Stimulated activated naive CD4-positive, alpha-beta T cell treated with Interleukin-2 at 50 U/mL for 16 hours (primary cell): ENCODE results near the gene VIP.
"Not testable (repeated sequence)": the region's sequence is repeated elsewhere in the genome, so short reads cannot be mapped to it uniquely, and the experiment has no call there.

Experiments
- DNase-seq: peaks from one replicate; lab custom pipeline; 2025; lab: John Stamatoyannopoulos, UW

VIP gene

DNA sequence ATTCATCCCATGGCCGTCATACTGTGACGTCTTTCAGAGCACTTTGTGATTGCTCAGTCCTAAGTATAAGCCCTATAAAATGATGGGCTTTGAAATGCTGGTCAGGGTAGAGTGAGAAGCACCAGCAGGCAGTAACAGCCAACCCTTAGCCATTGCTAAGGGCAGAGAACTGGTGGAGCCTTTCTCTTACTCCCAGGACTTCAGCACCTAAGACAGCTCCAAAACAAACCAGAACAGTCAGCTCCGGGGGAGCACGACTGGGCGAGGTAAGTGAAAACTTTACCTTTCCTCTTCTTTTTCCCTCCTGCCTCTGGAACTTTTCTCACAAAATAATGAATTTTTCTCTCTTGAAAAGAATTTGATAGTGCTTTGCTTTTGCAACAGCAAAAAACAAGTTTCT lies at the start of gene VIP:
VIP (plus strand) TSS at position 104 of the 400 bp plus-strand sequence. CDS start 1,381 bp downstream, outside the sequence.
- DNase-seq = no peak

DNA sequence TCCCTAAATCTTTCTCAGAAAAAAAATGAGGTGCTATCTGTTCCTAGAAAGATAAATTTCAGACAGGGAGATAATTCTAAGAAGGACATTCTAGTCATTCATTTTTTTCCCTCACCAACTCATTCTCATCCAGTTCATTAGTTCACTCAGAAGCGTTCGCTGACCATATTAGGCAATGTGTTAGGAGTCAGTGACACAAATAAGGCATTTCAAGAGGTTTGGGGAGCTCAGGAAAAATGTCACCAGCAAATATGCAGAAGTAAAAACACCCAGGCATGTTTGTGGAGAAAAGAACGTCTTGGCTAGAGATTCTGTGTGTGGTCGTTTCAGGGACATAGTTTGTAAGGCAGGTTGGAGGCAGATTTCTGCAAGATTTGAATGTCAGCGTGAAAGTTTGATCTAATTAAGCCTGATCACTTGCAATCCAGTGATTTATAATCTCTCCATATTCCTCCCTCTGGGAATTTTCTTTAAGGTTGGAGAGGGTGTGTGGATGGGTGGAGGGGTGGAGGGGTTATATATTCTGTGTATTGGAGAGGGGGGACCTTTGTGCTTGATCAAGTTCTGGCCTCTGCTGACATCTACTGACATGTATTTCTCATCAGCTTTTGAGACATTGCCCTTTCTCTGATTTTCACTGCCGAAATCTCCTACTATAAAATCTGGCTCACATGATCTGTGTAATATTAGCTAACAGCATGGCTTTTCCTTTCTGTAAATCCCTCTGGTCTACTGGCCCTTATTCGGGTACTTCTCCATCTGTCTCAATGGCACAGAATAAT lies 49.3 kb upstream of the VIP start:
- DNase-seq = no peak

DNA sequence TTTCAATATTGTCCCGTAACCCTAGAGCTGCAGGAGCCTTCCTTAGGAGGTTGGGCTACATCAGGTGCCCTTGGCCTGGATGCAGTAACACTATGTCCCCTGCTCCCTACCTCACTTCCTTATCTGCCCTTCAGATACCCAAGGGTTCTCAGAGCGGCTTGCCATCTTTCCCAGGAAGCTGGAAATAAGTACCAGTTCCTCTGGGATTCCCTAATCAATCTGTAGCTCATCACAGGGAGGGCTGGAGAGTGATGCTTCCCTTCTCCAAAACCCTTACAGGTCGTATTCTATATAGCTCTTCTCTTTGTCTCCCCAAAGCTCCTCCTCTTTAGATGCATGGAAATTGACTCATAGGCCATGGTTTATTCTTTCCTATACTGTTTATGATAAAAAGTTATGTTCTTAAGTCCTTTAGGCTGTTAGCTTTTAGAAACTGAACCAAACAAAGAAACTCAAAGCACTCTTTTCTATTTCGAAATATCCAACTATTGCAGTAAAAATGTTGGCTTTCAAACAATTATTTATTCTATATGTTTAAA lies 48.7 kb upstream of the VIP start:
- DNase-seq = no peak

DNA sequence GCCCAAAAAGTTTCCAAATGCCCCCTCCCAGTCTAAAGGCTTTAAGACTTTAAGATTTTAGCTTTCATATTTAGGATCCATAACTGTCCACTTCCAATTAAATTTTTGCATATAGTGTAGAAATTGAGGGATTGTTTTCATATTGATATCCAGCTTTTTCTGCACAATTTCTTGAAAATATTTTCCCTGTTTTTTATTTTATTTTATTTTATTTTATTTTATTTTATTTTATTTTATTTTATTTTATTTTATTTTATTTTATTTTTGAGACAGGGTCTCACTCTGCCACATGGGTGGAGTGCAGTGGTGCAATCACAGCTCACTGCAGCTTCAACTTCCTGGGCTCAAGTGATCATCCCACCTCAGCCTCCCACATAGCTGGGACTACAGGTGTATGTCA lies 46.8 kb upstream of the VIP start:
- not testable (repeated sequence) for DNase-seq

DNA sequence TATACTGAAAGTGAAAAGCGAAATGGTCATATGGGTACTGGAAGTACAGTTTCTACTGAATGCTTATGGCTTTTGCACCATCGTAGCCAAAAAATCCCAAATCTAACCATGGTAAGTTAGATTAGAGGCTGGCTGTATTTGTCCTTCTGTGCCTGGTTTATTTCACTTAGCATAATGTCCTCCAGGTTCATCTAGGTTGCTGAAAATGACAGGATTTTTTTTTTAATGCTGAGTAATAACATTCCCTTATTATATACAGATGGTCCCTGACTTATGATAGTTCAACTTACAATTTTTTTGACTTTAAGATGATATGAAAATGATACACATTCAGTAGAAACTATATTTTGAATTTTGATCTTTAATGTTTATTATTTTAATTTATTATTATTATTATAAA lies 45.3 kb upstream of the VIP start:
- no peak for DNase-seq

DNA sequence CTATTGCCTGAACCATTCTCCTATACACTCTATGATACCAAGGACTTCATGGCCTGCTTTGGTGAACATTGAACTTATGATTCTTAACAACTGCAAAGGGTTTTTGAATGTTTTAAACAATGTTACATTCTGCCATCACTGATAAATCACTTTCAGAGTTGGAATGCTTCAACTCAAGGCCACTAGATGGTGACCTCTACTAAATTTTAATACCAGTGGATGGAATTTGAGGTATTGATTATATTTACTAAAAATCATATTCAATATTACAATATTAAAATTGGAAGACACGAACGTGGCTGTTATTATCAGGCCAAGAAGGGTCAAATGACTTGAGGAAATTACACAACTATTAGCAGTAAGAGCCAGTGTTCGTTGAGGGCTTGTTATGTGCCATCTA lies 34.3 kb upstream of the VIP start:
- DNase-seq = no peak

DNA sequence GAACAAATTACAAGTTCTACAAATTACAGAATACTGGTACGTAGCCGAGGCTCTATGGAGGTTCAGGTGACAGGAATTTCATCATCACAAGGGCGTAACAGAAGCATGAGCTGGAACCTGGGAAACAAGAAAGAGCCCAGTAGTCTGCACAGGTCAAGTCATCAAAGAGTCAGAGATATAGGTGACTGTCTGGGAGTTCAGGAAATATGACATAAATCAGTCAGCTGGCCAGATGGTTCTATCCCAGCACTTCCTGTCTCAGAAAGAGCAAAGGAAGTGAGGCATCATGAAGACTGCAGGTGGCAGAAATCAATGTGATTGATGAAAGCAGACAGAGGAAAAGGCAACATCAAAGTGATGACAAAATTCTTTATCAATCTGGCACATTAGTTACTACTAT lies 29.6 kb upstream of the VIP start:
- DNase-seq = no peak

DNA sequence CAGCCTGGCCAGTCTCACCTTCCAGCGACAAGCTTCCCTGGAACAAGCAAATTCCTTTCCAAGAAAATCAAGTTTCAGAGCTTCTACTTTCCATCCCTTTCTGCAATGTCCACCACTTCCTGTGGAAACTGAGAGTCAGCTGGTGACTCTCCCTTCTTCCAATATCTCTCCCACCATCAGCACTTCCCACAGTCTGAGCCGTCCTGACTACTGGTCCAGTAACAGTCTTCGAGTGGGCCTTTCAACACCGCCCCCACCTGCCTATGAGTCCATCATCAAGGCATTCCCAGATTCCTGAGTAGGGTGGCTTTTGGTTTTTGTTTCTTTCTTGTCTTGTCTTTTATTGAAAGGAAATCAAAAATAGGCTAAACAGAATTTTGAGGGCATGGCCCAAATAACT lies 28.6 kb upstream of the VIP start:
- no peak for DNase-seq

DNA sequence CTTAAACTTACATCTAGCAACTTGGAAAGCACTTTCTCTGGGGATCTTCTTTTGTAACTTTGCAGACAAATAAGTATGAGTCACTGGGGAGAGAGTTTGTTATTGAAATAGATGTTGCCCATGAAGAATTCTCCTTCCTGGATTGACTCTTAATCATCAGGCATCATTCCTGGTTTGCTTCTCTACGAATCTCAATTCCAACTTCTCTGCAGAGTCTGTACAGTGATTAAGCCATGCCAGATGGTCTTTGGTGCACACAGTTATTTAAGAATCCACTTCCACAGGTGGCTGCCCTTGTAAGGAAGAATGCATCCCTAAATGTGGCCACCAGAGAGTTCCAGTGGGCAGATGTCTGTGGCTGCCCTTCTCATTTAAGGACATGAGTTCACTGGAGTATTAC lies 27.2 kb upstream of the VIP start:
- no peak for DNase-seq

DNA sequence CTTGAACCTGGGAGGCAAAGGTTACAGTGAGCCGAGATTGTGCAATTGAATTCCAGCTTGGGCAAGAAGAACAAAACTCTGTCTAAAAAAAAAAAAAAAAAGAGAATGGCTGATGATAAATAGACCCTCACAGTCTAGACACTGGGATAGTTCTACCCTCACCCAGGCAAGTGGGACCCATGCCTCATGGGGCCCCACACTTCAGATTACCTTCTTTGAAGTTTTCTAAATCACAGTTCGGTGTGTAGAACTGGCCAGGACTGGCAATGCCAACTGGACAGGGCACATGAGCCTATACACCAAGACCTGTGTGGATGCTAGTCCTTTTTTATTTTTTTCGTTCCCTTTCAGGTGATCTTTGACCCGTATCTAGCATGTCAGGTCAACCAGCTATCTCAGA lies 24.3 kb upstream of the VIP start:
- DNase-seq = no peak

DNA sequence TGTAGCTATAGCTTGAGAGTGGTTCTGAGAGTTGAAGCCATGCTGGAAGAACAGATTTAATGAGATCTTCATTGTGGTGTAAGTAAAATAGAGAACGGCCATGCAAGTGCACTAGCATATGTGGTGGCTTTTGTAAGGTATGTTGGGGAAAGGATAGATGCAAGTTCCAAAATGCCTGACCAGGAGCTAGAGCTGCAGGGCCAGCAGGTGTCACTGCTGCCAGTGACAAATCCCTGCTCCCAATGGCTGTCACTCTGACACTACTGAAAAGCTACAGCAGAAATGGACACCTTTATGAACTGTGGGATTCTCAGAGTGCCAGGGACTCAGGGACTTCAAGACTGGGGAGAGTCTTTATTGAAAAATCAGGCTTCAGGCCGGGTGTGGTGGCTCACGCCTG lies 23.1 kb upstream of the VIP start:
- DNase-seq = no peak

DNA sequence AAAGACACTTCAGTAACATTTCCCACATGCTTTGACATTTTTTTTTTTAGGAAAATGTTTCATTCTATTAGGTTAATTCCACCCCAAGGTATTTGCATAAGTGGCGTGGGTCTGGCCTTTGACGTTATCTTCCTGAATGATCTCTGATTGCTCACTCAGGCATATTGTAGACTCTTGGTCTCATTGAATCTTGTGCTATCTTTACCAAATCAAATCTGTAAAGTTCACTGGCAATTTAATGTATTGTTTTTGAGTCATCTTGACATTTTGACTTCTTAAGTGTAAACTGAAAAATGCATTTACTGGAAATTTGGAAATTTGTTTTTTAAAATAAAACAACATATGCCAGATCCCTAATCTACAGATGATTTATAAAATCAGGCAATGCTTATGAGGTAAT lies 16.0 kb upstream of the VIP start:
- DNase-seq = no peak

DNA sequence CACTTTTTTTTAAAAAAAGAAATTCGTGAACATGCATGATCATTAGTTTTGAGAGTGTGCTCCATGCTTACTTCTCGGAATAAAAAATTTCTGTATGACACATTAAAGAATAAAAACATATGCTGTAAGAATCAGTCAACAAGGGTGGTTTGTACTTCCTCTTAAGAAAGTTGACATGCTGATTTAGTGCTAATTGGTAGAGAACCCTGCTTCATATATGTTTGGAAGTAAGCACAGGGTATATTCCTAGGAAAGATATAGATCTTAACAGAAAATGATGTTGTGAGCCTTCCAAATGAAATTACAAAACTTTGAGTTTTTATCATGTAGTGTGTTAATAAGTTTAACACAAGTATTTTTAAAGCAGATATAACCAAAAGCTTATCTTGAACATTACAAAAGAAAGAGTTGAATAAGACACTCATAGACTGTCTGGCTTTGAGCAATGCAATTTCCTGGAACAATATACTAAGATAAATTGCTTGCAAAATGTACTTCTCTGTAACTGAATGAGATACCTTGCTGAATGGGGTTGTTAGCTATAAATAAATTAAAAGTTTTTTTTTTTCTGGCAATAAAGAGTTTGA lies 13.8 kb upstream of the VIP start:
- no peak for DNase-seq

DNA sequence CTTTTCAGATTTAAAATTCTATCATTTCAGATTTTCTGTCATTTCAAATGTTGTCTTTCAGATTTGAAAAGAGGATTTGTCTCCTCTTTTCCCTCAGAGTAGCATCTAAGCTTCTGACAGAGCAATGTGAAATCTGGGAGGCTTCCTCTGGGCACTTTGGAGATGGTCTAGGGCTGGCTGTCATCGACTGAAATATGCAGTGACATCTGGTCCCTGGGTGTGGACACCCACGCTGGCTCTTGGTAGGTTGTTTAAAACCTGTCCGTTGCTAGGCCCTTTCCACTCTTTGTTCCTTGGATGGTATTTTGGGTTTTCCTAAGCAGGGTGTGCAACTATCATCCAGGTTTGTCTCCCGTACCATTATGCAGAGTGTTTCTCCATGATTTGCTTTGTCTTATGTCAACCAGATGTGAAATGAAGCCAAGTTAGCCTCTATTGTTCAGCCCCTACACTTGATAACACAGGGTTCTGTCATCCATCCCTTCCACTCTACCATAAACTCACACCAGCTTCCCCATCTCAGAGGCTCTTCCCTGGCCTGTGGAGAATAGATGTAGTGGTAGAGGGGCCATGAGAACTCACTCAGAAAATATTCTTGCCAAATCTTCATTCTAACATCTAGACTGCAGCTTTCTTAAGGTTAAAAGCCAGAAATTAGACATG lies 5.0 kb upstream of the VIP start:
- no peak for DNase-seq

DNA sequence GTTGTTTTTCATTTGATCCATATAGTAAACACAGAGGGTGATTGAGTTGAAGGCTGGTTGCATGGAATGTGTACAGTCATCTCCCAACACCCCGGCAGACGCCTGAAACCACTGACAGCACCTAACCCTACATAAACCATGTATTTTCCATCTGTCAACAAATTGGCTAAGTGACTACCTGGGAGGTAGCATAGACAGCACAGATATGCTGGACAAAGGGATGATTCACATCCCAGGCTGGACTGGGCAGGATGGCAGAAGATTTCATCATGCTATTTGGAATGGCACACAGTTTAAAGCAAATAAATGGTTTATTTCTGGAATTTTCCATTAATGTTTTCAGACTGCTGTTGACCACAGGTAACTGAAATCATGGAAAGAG lies 4.4 kb upstream of the VIP start:
- DNase-seq = no peak

DNA sequence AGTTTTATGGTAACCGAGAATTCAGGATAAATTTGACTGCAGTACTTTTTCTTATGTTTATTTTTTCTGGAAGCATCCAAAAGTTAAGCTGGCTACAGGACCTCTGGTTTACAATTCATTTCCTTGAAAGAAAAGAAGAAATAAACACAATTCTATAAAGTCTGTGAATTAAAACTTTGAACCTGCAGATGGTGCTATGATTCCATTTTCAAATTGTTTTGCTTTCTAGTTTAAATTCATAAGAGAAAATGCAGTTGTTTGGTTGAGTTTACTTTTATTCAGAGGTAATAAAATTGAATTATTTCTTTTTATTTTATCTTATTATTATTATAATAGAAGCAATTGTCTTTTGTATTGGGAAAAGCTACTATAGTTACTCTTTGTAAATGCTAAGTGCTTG lies 1.8 kb upstream of the VIP start:
- no peak for DNase-seq

DNA sequence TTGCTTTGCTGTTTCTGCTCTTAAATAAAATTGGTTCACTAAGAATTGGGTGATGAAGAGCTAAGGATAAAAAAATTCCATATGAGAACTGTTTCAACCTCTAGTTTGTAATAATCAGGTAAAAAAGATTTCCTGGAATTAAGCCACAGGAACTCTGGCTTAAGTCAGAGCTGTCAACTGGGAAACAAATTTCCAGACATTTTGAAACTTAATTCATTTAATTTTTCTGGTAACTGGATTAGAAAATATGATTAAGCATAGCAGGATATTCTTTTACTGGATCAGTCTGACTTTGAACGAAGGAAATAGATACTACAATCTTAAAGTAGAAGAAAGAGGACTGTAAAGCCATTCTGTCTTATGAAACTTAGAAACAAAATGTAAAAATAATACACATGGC lies 1.3 kb upstream of the VIP start:
- no peak for DNase-seq

DNA sequence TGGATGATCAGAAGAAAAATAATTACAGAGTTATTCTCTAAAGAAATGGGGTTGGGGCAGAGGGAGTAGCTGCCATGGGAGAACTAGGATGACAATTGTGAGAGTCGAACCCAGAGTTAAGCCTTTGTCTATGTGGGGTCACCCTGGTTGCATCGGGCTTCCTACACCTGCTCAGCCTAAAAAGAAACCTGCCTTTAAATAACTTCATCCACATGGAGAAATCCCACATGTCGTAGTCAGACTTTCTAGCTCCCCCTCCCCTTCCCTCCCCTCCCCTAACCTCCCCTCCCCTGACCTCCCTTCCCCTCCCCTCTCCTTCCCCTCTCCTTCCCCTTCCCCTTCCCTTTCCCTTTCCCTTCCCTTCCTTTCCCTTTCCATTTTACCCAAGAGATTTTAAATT lies 14.7 kb downstream of the VIP start:
- no peak for DNase-seq

DNA sequence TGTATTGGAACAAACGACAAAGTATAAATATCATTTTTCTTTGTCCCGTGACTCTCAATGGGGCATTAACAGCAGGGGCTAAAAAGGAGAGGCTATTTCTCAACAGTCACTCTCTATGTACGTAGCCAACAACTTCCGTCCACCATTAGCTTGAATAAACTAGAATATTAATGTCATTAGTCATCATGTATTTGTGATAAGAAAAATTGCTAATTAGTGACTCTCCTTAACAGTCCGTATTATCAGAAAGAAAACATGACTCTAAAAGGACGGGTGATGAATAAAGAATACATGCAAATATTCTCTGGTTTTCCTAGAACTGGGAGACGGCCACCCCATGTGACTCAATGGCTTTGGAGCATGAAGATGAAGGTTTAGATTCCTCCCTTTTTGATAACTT lies 18.6 kb downstream of the VIP start:
- DNase-seq = no peak

DNA sequence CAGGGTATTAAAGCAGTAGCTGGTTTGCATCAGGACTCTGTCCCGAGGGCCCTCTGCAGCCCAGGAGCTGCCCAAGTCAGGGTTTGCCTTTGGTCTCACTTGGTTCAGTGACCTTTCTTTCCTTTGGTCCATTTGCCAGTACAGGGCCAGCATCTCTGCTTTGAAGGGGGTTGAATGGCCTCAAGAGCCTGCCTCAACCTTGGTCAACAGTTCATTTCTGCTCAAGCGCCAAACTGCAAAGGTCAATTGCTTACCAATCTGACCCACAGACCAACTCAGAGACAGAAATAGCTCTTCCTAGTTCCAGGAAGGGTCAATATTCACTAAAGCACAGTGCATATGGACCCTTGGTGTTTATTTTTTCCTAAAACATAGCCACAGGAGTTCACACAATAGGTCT lies 19.4 kb downstream of the VIP start:
- DNase-seq = no peak

DNA sequence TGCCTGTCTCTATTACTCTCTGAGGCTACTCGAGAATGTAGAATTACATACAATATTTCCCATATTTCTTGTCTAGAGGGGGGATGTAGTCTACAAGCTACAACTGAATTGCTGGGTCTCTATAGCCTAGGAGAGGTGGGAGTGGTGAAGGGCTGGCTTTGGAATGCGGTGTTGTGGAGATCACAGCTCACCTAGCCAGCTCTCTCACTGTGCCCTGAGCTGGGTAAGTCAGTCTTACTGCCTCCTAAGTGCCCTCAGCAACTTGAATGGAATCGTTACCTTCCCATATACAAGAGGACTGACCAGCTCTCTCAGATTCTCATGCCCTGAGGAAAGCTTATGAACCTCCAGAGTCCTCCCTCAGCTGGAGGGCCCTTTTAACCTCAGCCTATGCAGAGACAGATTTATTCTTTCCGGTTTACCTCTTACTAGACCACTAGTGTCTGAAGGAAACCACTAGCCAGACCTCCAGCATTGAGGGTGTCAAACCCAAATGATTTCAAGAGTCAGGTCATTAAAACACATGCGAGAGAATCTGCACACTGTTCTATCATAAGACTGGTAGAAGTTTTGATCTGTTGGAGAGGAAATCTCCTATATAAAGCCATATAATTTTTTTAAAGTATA lies 20.6 kb downstream of the VIP start:
- no peak for DNase-seq

DNA sequence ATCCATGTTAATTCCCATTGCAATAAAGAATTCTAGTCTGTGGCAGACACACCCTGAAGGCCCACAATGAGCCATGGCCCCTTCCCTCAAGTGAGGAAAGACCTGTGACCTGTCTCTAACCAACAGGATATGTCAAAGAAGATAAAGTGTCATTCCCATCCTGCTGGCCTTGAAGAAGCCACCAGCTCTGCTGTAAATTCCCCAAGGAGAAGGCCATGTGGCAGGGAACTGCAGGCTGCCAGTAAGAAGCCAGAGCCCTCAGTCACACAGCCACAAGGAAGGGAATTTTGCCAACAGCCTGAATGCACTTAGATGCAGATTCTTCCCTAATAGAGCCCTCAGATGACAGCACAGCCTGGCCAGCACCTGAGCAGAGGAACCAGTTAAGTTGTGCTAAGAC lies 24.8 kb downstream of the VIP start:
- DNase-seq = no peak

DNA sequence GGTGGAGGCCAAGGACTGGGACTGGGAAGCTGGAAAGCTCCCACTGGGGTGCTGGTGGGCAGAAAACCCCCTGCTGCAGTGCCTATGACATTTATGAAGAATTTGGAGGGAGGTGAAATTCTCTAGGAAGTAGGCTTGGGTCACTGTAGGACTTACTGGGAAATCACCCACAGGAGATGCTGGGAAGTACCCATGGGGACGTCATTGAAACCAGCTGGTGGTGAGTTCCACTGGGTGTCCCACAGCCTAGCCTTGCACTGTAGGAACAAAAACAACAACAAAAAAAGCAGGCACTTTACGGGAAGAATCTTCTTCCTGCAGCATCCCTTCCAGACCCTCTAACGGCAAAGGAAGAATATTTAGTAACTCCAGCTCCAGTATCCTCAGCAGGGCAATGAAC lies 26.2 kb downstream of the VIP start:
- no peak for DNase-seq
